ENCODE data around the gene BEND5. TPM values are rescaled to one million over a fixed set of nuclear protein-coding genes. Genes with fewer than 3 reads are reported as not detected.

BEND5 gene
- 0.32 and 0.85 TPM in 2 replicates for total RNA-seq

GRCh38 chr1:48776393-48777218, at the start of gene BEND5:
BEND5 (minus strand) TSS chr1:48776891; CDS start chr1:48776831, 60 bp downstream.

